C4-2B (cell line): Measurements from ENCODE around the gene TAF12.

Experiments
- CTCF ChIP-seq: fragments of 450-650 bp; conservative IDR thresholded peaks from 2 replicates; pipeline ENCODE4 v1.5.1; 2017; ENCODE audit warnings: mild to moderate bottlenecking
- ZFX ChIP-seq: fragments of 450-650 bp; IDR thresholded peaks from 2 replicates; pipeline ENCODE4 v1.6.1; 2017

- no peak for TF ChIP-seq CTCF
- no peak for TF ChIP-seq ZFX
These were observed 3.2 kb upstream of the TAF12 start for GRCh38 chr1:28646040-28646439.
